IPS-11a (cell line): ENCODE data around the gene HCK.

Experiments used
- H3K4me3 ChIP-seq: one replicate; pipeline ENCODE4 v1.5.1; 2013; ENCODE audit warnings: low read depth, low read length, control low read depth

Gene HCK

DNA sequence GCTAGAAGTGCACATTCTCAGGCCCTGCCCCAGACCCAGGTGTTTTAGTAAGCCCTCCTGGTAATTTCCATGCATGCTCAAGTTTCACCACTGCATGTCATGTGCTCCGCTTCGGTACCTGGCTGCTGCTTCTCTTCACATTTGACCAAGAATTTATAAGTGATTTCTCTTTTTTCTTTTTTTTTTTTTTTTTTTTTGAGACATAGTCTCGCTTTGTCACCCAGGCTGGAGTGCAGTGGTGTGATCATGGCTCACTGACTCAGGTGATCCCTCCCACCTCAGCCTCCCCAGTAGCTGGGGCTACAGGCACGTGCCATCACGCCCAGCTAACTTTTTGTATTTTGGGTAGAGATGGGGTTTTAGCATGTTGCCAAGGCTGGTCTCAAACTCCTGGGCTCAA is 73.5 kb downstream of the HCK start:
- no peak overlapping the region for H3K4me3 ChIP-seq

DNA sequence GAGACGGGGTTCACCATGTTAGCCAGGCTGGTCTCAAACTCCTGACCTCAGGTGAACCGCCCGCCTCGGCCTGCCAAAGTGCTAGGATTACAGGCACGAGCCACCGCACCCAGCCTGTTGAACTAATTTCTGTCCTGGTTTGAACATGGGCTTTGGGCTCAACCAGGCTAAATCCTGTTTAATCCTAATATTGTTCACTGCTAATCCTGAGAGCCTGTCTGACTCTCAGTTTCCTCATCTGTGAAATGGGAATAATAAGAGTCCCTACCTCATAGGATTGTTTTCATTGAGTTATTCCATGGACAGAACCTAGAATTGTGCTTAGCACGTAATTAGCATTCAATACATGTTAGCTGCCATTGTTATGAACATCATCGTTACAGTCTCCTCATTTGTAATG is 74.9 kb downstream of the HCK start:
- no peak overlapping the region for H3K4me3 ChIP-seq

DNA sequence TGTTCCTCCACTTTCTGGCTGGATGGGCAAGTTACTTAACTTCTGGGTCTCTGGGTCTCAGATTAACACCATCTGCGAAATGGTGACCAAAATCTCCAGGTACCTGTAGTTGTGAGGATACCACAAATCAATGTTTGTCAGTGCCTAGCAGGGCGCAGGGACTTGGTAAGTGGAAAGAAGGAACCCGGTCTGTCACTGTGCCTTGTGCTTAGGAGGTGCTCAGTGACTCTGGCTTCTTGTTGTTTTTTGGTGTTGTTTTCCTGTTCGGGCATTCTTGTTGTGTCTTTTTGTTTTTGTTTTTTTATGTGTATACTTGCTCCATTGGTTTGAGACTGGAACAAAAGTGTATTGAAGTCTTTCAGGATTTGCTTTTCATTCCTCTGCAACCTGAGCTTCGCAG is 75.3 kb downstream of the HCK start:
- H3K4me3 ChIP-seq: no peak overlapping the region

DNA sequence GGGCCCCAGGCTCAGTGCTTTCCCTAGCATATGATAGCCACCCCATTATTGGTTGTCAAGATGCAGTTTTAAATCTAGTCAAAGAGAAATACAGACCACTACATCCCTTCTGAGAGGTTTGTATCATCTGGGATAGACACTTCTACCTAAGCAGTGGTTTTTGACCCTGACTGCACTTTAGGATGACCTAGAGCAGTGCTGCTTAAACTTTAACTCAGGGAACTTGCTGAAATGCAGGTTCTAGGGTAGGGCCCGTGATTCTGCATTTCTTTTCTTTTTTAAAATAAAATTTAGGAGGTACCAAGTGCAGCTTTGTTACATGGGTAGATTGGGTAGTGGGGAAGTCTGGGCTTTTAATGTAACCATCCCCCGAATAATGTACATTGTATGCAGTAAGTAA is 76.1 kb downstream of the HCK start:
- no peak overlapping the region for H3K4me3 ChIP-seq

DNA sequence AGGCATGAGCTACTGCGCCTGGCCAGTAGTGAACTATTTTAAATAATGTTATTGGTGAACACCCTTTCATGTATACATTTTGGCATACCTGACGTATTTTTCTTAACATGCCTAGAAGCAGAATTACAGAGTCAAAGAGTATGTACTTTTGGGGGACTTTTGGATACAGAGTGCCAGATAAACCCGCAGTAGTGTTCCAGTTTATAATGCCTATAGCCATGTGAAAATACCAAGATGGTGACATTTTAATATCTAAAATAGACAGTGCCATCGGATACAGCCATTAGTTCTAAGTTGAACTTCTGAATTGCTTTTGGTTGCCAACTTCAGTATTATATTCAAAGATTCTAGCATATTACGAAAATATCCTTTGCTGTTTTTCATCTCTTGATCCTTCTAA is 77.8 kb downstream of the HCK start:
- no peak overlapping the region for H3K4me3 ChIP-seq

DNA sequence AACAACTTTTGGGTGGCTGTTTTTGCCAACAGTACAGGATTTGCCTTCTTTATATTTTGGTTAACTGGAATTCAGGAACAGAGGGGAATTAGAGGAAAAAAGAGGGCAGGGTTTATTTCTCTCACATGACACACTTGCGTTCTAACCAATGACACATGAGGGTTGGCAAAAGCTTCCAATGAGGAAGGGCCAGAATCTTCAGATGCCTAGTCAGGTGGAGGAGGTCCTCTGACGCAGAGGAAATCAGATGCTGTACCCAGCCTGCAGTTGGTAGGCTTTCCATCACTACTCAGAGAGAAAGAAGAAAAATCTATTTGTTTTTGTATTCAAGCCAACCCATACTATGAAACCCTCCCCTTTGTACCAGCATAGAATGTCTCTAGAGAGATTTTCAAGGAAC is 78.3 kb downstream of the HCK start:
- H3K4me3 ChIP-seq: no peak overlapping the region

DNA sequence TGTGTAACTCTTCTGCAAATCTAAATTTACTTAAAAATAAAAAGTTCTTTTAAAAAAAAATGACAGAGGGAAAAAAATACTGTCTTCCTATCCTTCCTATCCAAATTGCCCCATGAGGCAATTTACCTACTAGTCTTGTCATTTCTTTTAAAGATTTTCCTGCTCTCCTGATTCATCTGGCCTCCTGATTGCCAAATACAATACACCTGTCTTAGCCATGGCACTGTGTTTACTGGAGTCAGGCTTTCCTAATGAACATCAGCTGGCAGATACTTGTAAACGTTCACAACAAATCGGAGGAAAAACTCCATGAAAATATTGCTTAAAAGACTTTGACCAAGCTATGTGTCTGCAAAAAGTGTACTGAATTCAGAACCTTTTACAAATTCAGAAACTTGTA is 78.9 kb downstream of the HCK start:
- H3K4me3 ChIP-seq: no peak overlapping the region

DNA sequence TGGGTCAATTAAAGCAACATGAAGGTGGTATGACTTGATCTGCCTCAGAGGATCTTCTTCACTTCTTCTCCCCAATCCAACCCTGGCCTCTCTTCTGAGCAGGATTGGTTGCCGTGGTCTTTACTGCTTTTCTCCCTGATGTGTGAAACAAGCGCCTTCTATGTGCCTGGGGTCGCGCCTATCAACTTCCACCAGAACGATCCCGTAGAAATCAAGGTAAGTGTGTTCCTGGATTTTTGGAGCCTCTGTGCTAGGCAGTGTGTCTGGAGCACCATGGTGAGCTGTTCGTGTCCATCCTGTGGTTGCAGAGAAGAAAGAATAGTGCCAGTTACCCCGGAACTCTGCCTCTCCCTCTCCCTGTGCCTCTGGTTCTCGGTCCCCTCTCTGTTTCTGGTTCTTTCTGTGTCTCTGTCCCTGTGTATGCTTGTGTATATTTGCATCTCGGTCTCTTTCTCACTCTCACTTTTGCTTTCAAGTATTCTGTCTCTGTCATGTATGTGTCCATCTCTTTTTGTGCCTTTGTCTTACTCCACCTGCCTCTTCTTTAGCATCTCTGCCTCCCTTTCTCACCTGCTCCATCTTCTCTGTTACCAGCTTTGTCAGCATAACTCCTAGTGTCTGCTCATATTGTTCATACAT is 81.0 kb downstream of the HCK start:
- H3K4me3 ChIP-seq: no peak overlapping the region

DNA sequence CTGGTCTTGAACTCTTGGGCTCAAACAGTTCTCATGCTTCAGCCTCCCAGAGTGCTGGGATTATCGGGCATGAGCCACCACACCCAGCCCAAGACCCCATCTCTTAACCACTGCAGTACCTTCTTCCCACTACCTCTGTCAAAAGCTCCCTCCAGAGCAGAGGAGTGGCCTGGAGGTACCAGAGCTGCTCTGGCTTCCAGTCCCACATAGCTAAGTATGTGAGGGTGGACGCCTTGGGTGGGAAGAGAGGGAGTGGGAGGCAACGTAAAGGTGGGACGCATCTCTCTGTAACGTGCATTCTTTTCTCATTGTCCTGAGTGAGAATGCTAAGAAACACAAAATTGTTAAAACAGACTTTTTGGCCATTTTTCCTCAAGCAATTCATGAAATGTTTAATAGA is 82.0 kb downstream of the HCK start:
- H3K4me3 ChIP-seq: no peak overlapping the region

DNA sequence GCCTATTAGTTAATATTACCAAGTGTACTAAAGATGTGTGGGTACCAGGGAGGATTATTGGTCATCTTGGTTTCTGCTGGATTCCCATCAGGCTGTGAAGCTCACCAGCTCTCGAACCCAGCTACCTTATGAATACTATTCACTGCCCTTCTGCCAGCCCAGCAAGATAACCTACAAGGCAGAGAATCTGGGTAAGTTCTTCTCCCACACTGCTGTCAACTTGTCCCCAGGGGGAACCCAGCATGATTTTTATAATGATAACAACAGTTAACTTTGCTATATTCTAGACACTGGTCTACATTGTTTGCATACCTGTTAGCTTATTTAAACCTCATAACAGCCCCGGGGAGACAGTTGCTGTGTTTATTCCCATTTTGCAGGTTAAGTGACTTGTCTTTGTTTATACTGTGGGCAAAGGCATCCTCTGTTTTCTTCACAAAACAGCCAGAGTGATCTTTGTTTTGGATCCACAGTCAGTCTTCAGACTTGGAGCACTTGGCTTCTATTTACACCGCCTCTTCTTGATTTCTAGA is 84.0 kb downstream of the HCK start:
- no peak overlapping the region for H3K4me3 ChIP-seq

DNA sequence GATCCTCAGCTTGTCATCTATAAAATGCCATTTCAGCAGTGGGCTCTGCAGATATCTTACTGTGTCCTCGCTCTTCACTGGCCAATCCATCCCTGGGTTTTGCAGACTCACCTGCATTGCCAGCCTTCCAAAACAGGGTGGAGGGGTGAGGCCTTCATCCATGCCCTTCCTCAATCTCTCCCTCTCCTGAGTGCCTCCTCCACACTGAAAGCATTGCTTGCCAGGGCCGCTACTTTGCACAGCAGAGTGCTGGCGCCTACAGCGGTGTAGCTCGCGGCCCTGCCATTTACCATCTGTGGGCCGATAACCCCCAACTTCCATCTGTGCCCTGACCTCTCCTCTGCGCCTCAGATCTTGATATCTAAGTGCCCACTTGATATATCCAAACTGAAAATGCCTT is 86.9 kb downstream of the HCK start:
- H3K4me3 ChIP-seq: no peak overlapping the region

DNA sequence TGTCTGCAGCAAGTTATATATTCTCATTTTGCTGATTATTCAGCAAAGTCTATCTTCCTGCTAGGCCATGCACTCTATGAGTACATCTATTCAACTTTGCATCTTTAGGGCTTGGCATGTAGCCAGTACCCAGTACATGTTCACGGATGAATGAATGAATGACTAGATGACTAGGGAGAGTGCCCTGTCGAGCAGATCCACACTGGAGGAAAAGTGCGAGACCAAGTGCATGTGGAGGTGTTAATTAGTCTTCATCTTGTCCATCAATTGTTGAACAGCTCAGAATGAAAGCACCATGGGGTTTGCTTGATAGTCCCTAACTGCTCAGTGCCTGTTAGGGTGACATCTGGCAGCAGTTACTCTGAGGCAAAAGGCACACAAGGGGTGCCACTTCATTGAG is 87.9 kb downstream of the HCK start:
- H3K4me3 ChIP-seq: no peak overlapping the region

DNA sequence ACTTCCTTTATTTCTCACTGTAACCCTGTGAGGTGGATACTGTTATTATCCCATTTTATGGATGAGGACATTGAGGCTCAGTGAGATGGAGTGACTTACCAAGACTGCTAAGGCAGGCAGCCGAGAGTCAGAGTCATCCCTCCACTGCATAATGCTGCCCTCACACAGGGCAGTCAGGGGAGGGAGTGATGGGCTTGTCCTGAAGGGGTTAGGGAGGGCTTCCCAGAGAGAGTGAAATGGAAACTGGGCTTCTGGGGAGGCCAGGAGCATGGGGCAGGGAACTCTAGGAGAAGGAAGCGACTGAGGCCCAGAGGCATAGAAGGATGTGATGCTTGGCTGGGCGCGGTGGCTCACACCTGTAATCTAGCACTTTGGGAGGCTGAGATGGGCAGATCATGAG is 88.6 kb downstream of the HCK start:
- no peak overlapping the region for H3K4me3 ChIP-seq

DNA sequence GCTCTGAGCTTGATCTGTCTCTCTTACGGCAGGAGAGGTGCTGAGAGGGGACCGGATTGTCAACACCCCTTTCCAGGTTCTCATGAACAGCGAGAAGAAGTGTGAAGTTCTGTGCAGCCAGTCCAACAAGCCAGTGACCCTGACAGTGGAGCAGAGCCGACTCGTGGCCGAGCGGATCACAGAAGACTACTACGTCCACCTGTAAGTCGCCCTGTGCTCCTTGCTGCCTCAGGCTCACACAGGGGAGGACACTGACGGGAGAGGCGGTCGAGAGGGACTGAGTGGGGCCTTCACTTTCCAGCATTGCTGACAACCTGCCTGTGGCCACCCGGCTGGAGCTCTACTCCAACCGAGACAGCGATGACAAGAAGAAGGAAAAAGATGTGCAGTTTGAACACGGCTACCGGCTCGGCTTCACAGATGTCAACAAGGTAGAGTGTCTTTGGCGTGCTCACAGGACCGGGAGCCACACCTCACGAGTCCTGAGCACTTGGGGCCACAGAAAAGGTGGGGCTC is 89.5 kb downstream of the HCK start:
- no peak overlapping the region for H3K4me3 ChIP-seq

DNA sequence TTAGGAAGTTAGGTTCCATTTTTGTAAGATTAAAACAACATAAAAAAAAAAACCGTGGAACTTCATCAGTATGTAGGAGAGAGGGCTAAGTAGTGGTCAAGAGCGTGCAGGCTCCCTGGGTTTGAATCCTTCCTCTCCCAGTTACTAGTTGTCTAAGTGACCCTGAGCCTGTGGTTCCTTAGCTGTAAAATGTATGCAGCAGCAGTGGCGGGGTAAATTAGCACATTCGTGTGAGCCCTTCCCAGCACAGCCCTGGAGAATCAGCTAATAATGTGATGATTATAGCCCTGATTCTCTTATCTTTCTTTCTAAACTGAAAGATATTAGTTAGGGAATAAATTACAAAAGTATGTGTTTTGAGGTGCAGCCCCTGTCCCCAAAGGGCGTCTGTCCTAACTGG is 90.0 kb downstream of the HCK start:
- H3K4me3 ChIP-seq: no peak overlapping the region

DNA sequence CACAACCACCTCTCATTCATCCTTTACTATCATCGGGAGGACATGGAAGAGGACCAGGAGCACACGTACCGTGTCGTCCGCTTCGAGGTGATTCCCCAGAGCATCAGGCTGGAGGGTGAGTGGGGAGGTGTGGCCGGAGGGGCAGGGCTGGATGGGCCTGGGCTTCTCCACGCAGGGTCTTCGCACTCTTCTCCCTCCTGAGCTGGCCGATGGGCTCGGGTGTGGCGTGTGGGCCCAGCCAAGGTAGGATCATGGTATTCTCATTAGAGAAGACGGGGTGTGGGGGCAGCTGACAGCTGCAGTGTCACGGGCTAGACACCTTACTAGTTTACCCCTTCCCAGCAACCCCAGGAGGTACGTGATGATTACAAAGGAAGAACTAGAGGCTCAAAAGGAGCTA is 90.9 kb downstream of the HCK start:
- H3K4me3 ChIP-seq: no peak overlapping the region

DNA sequence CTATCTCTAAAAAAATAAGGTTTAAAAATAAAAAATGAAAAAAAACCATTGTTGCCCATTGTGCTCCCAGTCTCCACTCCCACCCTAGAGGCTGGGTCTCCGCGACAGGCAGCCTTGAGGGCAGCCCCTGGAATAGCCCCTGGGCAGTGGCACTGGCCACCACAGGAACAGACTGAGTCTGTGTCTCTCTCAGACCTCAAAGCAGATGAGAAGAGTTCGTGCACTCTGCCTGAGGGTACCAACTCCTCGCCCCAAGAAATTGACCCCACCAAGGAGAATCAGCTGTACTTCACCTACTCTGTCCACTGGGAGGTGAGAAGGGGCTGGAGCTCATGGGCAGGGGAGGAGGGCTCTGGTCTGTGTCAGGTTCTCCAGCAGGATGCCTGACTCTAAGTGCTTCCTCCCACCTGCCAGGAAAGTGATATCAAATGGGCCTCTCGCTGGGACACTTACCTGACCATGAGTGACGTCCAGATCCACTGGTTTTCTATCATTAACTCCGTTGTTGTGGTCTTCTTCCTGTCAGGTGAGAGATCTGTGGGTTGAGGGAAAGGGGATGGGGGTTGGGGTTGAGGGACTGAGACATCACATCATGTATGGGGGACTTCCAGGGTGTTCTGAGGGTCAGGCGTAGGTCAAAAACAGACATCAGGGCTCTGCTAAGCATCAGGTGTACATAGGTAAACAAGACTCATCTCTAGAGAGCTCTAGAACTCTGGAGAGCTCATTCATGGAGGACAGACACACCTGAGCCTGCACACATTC is 93.0 kb downstream of the HCK start:
- H3K4me3 ChIP-seq: no peak overlapping the region

DNA sequence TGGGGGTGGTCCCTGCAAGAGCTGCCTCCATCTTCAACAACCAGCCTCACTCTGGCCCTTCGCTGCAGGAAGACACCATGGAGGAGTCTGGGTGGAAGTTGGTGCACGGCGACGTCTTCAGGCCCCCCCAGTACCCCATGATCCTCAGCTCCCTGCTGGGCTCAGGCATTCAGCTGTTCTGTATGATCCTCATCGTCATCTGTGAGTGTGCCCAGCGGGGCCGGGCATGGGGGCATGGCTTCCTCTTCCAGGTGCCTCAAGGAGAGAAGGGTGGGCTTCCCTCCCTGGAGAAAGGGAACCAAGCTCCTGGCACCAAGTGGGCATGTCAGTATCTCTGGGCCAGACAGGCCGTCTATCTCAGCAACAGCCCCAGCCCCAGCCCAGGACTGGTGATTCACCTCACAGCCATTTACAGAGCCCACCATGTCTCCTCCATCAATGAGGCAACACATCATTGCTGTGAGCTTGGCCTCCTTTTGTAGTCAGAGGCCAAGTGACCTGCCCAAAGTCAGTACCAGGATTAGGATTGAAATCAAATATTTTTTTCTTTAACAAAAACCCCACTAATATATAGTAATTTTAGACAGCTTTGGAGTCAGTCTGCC is 97.6 kb downstream of the HCK start:
- no peak overlapping the region for H3K4me3 ChIP-seq

DNA sequence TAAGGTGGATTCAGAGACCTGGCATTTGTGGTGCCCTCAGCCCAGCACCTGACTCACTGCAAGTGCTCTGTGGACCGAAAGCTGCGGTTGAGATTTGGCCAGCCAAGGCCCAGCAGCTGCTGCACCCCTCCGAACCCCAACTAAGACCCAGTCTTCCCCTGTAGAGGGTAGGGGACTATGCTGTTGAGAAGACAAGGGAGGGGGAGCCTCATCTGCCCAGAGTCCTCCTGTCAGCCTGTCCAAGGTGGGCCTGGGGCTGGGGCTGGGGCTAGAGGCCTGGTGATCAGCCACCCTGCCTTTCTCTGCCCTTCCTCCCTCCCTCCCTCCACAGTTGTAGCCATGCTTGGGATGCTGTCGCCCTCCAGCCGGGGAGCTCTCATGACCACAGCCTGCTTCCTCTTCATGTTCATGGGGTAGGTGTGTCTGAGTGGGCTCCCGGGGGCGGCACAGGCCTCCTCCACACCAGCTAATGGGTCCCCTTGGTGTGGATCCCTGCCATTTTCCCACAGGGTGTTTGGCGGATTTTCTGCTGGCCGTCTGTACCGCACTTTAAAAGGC is 98.3 kb downstream of the HCK start:
- H3K4me3 ChIP-seq: no peak overlapping the region
